HUES48 (cell line): ENCODE measurements around the gene KCNN2.

Source experiments
- H3K27ac ChIP-seq: one replicate; pipeline ENCODE4 v1.7.0; 2013; ENCODE audit warnings: low read depth, low read length, inconsistent platforms
- H3K27me3 ChIP-seq: 2 replicates; pipeline ENCODE4 v1.6.1; 2013; ENCODE audit warnings: mild to moderate bottlenecking, low read length; ENCODE audit not compliant: control insufficient read depth, insufficient read depth
- H3K36me3 ChIP-seq: 2 replicates; pipeline ENCODE4 v1.6.1; 2013; ENCODE audit warnings: low read length; ENCODE audit not compliant: control insufficient read depth, insufficient read depth
- H3K4me1 ChIP-seq: 2 replicates; pipeline ENCODE4 v1.6.1; 2013; ENCODE audit warnings: mild to moderate bottlenecking, low read length; ENCODE audit not compliant: control insufficient read depth, insufficient read depth
- H3K4me3 ChIP-seq: 2 replicates; pipeline ENCODE4 v1.5.1; 2013; ENCODE audit warnings: mild to moderate bottlenecking, low read depth, low read length
- H3K9ac ChIP-seq: 2 replicates; pipeline ENCODE4 v1.6.1; 2013; ENCODE audit warnings: mild to moderate bottlenecking, low read depth, low read length, moderate library complexity
- H3K9me3 ChIP-seq: 2 replicates; pipeline ENCODE4 v1.6.1; 2013; ENCODE audit warnings: low read length; ENCODE audit not compliant: control insufficient read depth, insufficient read depth

The KCNN2 gene

DNA sequence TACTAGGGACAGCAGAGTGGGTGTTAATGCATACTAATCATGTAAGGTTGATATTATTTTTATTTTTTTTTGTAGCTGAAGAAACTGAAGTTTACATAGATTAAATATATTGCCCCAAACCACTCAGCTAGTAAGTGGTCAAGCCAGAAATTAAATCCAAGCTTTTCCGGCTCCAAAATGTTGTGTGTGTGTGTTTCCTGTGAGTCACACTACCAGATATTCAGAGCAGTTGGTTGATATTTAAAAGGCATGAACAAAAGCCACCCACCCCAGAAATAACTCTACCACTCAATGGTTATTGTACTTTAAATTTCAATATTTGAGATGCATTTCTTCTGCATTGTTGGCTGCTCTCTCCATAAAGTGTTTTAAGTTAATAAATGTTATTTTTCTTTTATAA, 29.5 kb downstream of the KCNN2 start:
- H3K27ac ChIP-seq, result no peak overlapping the region
- H3K36me3 ChIP-seq, result no peaks in the 10 kb centered on the region
- no peaks in the 10 kb centered on the region for H3K9me3 ChIP-seq
- no peaks in the 10 kb centered on the region for H3K27me3 ChIP-seq
- H3K4me3 ChIP-seq, result no peak overlapping the region
- peaks cover 62% of the 10 kb centered on the region for H3K4me1 ChIP-seq
- H3K9ac ChIP-seq, result no peak overlapping the region

DNA sequence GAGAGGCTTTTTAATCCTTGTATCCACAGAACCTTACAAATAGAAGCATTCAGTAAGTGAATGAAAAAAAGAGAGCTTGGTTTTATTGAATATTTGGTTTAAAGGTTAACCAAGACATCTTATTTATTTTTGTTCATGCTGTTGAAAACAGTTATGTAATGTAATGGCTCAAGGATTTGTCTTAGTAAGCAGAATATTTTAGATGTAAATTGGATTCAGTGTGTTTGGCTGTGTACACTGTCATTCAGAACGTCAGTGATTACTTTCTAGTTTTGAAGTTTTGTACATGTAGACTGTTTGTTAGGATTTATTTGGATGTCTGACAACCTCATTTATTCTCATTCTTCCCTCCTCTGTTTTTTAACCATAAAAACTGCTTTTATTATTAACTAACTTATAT, 31.3 kb downstream of the KCNN2 start:
- H3K36me3 ChIP-seq, result no peaks in the 10 kb centered on the region
- H3K9ac ChIP-seq, result no peak overlapping the region
- no peak overlapping the region for H3K27ac ChIP-seq
- H3K4me1 ChIP-seq, result peaks cover 44% of the 10 kb centered on the region
- H3K4me3 ChIP-seq, result no peak overlapping the region
- no peaks in the 10 kb centered on the region for H3K9me3 ChIP-seq
- H3K27me3 ChIP-seq, result no peaks in the 10 kb centered on the region

DNA sequence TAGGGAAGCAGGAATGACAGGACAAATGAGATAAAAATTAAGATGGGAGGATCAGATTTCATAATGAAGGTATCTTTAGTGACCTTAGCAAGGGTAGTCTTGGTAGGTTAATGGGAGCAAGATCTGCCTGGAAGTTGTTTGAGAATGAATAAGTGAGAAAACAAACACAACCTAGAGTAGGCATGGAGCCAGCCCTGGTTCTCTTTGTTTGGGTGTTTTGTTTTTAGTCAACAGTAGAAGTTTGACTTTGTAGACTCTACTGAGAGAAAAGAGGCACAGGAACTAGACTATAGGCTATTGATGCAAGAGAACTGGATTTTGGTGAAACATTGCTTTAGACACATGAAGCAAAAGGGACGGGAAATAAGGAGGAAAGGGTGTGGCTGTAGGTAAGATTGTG, 40.3 kb downstream of the KCNN2 start:
- H3K9me3 ChIP-seq, result no peaks in the 10 kb centered on the region
- H3K36me3 ChIP-seq, result peaks cover 6% of the 10 kb centered on the region
- H3K4me3 ChIP-seq, result no peak overlapping the region
- no peaks in the 10 kb centered on the region for H3K27me3 ChIP-seq
- no peak overlapping the region for H3K9ac ChIP-seq
- H3K27ac ChIP-seq, result no peak overlapping the region
- peaks cover 3% of the 10 kb centered on the region; the same call in 1 of the 2 replicates for H3K4me1 ChIP-seq

DNA sequence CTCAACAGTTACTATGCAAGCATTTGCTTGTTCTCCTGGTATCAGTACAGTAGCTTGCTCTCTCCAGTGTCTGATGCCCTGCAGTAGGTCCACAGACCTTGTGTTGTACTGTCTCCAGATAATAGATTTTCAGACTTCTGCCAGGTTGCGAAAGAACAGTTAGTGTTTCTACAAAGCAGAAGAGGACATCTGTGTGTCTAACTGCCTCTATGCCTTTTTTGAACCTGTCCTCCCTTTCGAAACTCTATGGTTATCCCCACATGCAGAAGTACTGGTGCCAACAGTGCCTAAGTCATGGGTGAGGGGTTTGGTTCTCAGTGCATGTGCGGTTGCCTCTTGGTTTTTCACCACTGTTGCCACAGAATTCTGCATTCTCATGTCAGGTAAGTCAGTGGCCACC, 45.9 kb downstream of the KCNN2 start:
- H3K27ac ChIP-seq, result no peak overlapping the region
- H3K4me1 ChIP-seq, result peaks cover 20% of the 10 kb centered on the region
- H3K27me3 ChIP-seq, result no peaks in the 10 kb centered on the region
- peaks cover 6% of the 10 kb centered on the region for H3K36me3 ChIP-seq
- no peaks in the 10 kb centered on the region for H3K9me3 ChIP-seq
- no peak overlapping the region for H3K4me3 ChIP-seq
- H3K9ac ChIP-seq, result no peak overlapping the region

DNA sequence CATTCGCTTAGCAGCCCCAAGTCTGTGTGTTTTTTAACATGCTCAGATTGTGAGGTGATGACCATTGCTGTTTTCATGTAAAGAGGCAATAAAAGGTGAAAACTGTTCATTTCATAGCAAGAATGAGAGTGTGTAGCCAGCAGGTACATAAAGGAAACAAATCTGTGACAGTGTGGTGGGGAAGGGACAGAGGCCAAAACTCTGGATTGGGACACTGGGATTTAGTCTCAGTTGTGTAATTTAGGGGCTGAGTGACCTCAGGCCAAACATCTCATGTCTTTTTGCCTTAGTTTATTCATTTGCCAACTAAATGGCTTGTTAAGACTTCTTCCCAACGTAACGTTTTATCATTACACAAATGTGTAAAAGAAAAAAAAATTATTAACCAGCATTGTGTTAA, 47.0 kb downstream of the KCNN2 start:
- H3K9ac ChIP-seq, result no peak overlapping the region
- H3K27ac ChIP-seq, result no peak overlapping the region
- no peak overlapping the region for H3K4me3 ChIP-seq
- H3K9me3 ChIP-seq, result no peaks in the 10 kb centered on the region
- peaks cover 20% of the 10 kb centered on the region for H3K4me1 ChIP-seq
- H3K36me3 ChIP-seq, result peaks cover 6% of the 10 kb centered on the region
- no peaks in the 10 kb centered on the region for H3K27me3 ChIP-seq

DNA sequence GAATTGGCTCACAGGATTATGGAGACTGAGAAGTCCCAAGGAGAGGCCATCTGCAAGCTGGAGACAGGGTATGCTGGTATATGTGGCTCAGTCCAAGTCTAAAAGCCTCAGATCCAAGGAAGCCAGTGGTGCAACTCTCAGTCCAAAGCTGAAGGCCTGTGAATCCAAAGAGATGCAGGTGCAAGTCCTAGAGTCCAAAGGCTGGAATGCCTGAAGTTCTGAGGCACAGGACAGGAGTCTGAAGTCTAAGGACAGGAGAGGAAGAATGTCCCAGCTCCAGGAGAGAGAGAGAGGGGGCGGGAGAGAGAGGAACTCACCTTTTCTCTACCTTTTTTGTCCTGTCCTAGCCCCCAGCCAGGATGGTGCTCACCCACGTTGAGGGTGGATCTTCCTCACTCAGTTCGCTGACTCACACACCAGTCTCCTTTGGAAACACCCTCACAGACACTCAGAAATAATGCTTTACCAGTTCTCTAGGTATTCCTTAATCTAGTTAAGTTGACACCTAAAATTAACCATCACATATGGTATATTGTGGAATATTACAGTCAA, 49.6 kb downstream of the KCNN2 start:
- no peaks in the 10 kb centered on the region for H3K27me3 ChIP-seq
- peaks cover 20% of the 10 kb centered on the region for H3K4me1 ChIP-seq
- no peaks in the 10 kb centered on the region for H3K36me3 ChIP-seq
- no peak overlapping the region for H3K9ac ChIP-seq
- no peaks in the 10 kb centered on the region for H3K9me3 ChIP-seq
- no peak overlapping the region for H3K4me3 ChIP-seq
- H3K27ac ChIP-seq, result no peak overlapping the region

DNA sequence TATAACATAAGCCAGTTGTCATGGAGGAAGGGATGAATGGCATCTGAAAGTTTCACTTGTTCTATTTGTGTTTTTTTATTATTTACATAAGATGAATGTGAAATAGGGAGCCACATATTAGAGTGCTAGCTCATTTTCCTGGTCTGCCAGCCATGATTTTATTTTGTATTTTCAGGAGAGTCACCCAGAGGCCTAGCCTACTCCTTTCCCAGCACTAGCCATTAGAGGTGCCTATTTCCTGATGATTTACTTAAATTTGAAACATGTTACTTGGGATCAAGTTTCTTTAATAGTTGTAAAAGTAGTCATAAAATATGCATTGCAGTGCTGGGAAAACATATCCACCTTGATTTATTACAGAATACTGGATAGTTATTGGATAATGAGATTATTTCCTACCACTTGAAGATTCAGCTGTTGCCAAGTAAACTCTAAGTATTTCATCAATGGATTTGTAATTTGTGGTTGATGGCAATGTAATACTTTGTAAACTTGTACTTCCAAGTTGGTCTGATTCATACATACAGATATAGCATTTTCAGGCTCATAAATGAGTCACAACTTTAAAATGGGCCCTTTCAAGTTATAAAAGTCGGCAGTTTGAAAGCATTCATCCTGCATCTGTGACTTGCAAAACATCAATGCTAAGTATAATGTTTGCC, 50.8 kb downstream of the KCNN2 start:
- H3K27me3 ChIP-seq, result no peaks in the 10 kb centered on the region
- H3K9me3 ChIP-seq, result no peaks in the 10 kb centered on the region
- no peaks in the 10 kb centered on the region for H3K36me3 ChIP-seq
- no peak overlapping the region for H3K27ac ChIP-seq
- no peak overlapping the region for H3K9ac ChIP-seq
- no peak overlapping the region for H3K4me3 ChIP-seq
- peaks cover 13% of the 10 kb centered on the region for H3K4me1 ChIP-seq

DNA sequence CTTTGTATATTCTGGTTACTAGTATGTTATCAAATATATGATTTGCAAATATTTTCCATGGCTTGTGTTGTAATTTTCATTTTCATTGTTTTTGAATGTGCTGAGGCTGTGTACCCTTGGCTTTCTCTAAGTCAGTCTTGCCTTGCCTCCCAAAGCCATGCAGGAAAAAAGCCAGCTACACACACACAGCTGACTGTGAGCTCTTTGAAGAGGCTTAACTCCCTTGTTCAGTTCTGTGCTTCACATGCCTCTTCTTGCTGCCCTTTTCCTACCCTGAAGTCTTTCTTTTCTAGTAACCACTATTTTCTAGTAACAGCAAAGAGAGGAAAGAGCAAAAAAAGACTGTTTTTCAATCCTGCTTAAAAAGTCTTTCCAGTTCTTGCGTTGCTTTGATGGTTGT, 53.9 kb downstream of the KCNN2 start:
- Histone ChIP-seq H3K36me3 (no peaks in the 10 kb centered on the region), H3K27ac (no peak overlapping the region), H3K9ac (no peak overlapping the region), H3K4me1 (no peaks in the 10 kb centered on the region), H3K4me3 (no peak overlapping the region), H3K27me3 (no peaks in the 10 kb centered on the region), H3K9me3 (no peaks in the 10 kb centered on the region)

DNA sequence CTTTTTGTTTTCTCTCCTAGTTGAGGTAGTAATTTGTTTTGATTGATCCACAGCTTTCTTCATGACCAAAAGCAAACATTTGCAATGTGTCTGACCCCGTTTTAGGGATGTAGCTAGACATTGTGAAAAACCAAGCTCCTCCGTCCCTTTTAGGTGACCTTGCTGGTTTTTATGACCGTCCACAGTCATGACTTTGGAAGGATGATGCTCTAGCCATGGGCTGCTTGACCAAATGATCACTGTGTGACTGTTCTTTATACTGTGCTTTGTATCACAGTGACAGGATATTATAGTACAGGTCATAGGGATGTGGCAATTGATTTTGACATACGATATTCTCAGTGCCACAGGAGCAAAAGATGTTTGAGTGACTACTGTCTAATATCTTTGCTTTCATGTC, 54.4 kb downstream of the KCNN2 start:
- Histone ChIP-seq H3K36me3 (no peaks in the 10 kb centered on the region), H3K9me3 (no peaks in the 10 kb centered on the region), H3K27ac (no peak overlapping the region), H3K9ac (no peak overlapping the region), H3K4me3 (no peak overlapping the region), H3K4me1 (no peaks in the 10 kb centered on the region), H3K27me3 (no peaks in the 10 kb centered on the region)

DNA sequence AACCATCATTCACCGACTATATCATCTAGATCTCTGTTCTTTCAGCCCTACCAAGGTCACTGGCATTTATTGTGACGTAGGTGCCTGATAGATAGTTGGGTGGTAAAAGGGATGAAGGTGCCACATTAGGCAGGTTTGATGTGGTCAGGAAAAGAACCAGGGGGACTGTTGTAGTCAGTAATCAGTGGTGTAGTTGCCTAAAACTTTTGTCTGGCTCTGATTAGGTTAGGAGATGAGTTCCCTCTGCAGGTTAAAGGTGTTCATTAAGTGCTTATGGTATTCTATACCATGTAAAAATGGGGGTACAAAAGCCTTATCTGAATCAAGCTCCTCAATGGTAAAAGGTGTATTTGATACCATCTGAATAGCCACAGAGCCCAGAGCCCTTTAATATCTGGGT, 55.6 kb downstream of the KCNN2 start:
- Histone ChIP-seq H3K4me1 (no peaks in the 10 kb centered on the region), H3K9me3 (no peaks in the 10 kb centered on the region), H3K36me3 (no peaks in the 10 kb centered on the region), H3K27ac (no peak overlapping the region), H3K27me3 (no peaks in the 10 kb centered on the region), H3K9ac (no peak overlapping the region), H3K4me3 (no peak overlapping the region)

DNA sequence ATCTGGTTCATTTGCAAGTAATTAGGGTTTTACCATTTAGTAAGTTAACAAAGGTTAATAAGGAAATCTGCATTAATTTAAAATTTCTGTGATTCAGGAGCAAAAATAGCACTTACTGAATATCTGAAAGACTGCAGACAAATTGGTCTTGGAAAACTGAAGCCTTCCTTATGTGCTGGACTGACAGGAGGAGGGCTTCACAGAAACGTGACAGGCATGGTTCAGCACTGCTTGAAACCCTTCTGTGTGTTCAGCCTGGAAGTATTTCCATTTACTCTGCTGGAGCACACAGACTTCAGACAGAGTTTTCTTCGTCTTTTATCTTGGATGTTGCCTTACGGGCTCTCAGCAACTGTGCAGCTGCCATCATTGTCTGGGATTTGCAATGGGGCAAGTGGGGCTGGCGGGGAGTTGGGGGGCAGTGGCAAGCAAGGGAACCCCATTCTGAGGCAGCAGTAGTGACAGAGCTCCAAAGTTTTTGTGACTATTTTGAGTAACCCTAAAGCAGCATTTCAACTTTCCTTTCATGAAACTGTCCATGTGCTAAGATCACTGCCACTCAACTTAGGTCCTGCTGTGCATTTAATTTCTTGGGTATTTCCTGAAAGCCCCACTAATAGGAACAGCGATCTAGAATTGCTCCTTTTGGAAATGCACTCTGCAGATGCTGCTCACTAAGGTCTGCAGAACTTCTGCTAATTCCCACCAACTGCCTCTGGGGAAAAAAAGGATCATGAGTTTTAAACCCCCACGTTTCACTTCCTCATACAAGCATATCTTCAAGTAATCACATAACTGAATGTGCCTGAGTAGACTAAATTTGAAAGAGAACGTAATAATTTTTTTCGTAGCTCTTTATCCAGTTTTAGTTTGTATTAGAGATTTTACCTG, 56.6 kb downstream of the KCNN2 start:
- H3K4me3 ChIP-seq, result no peak overlapping the region
- no peaks in the 10 kb centered on the region for H3K27me3 ChIP-seq
- no peaks in the 10 kb centered on the region for H3K4me1 ChIP-seq
- H3K27ac ChIP-seq, result no peak overlapping the region
- H3K9me3 ChIP-seq, result no peaks in the 10 kb centered on the region
- no peak overlapping the region for H3K9ac ChIP-seq
- H3K36me3 ChIP-seq, result no peaks in the 10 kb centered on the region
